ENCODE results near the gene SLC13A5. TPM values are rescaled to one million over a fixed set of nuclear protein-coding genes. Genes with fewer than 3 reads are reported as not detected.

SLC13A5 gene
- total RNA-seq, 2 donors from 2014 or later: 0.21 TPM; not detected in 1

DNA sequence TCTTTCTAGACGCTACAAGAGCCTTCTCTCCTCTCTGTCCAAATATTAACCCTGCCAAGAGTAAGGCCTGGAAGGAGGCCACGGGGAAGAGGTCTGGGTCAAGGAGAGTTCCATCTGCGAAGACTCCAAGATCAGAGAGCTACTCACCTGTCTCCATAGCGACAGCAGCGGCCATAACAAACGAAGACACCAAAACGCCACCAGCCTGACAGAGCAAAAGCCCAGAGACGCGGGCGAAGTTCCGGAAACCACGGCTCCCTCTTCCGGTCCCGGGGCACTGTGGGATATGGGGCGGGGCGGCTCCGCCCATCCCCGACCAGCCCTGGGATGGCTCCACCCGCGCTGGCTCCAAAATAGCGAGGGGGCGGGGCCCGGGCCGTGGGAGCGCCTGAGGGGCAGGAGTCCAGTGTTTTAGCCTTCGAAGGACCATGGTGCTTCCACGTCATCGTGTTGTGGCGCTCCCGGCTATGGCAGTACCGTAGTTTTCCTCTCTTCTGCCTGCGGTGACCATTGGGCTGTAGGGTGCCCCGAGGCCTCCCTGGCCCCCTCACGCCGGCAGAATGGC is 61.7 kb downstream of the SLC13A5 start, which contains the start of the genes C17orf100 and MED31:
Gene C17orf100, plus strand, starts transcription at position 409 of the 565 bp plus-strand sequence. Its CDS starts 152 bp downstream, at position 561.
Gene MED31, minus strand, starts transcription at position 252 of the 565 bp plus-strand sequence. Its CDS starts 77 bp downstream, at position 175.
- intact Hi-C loops (cut with DNase I): no loop called here
- DNase-seq: peak; percentile 96
- peak; percentile 98 to 99 for ATAC-seq

GRCh38 chr17:6648181-6648580 is 65.0 kb downstream of the SLC13A5 start:
- intact Hi-C loops (cut with DNase I): no loop called here
- DNase-seq (no peak), ATAC-seq (no peak)

GRCh38 chr17:6643451-6644125 is 69.6 kb downstream of the SLC13A5 start:
- ATAC-seq: no peak
- intact Hi-C loops (cut with DNase I): no loop called here
- no peak for DNase-seq

DNA sequence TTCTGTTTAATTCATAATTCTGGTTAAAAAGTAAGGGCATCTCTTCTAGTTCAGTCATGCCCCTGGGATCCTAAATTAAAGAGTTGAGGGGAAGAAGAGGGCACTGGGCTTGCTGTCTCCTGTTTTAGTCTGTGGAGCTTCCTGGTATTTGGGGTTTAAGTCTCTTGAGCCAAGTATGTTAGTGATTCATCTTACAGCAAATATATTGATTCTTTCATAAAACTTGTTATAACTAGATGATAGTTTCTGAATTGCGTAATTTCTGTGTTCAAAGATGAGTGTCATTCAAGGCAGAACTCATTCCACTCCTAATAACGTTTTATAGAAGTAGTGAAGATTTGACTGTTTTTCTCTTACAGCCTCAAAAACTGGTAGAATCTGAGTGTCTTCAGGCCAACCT is 70.6 kb downstream of the SLC13A5 start:
- DNase-seq: no peak
- intact Hi-C loops (cut with DNase I): no loop called here
- no peak for ATAC-seq

- no peak for DNase-seq
- intact Hi-C loops (cut with DNase I): no loop called here
- ATAC-seq: peak in 1 of 2 donors; percentile 5
Measured at GRCh38 chr17:6641247-6641863, 71.8 kb downstream of the SLC13A5 start.

DNA sequence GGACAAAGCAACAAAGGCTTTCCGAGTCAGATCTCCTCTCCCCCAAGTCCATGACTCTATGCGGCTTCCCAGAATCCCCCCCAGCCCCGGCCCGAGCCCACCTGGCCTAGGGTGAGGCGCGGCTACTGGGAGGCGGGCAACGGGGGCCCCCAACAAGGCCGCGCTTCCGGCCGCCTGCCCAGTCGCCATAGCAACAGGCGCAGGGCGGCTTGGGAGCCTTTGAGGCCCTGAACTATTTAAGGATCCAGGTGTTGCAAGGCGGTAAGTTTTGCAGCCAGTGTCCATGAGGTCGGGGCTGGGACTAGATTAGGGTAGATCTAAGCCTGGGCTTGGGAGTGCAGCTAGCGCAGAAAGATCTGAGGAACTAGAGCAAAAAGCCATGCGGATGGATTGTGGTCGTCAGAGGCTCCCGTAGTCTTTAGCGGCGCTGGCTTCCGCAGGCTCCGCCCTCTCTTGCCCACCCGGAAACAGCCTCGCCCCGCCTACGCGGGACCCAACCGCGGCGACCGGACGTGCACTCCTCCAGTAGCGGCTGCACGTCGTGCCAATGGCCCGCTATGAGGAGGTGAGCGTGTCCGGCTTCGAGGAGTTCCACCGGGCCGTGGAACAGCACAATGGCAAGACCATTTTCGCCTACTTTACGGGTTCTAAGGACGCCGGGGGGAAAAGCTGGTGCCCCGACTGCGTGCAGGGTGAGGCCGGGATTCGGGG is 72.5 kb downstream of the SLC13A5 start, which contains the start of the genes KIAA0753 and TXNDC17:
Gene KIAA0753, minus strand, starts transcription at position 176 of the 711 bp plus-strand sequence. CDS start 5,608 bp downstream, outside the sequence.
Gene TXNDC17, plus strand, starts transcription at position 525 of the 711 bp plus-strand sequence. Its CDS starts 23 bp downstream, at position 548.
- DNase-seq: peak; percentile 95
- ATAC-seq: peak; percentile 97 to 98
- intact Hi-C loops (cut with DNase I): no loop called here

- DNase-seq: peak; percentile 50
- ATAC-seq: peak; percentile 51 to 64
- intact Hi-C loops (cut with DNase I): no loop called here
Measured at GRCh38 chr17:6639586-6640535, 73.3 kb downstream of the SLC13A5 start.

- no peak for ATAC-seq
- no peak for DNase-seq
- intact Hi-C loops (cut with DNase I): no loop called here
Measured at GRCh38 chr17:6639014-6639585, 74.1 kb downstream of the SLC13A5 start.

DNA sequence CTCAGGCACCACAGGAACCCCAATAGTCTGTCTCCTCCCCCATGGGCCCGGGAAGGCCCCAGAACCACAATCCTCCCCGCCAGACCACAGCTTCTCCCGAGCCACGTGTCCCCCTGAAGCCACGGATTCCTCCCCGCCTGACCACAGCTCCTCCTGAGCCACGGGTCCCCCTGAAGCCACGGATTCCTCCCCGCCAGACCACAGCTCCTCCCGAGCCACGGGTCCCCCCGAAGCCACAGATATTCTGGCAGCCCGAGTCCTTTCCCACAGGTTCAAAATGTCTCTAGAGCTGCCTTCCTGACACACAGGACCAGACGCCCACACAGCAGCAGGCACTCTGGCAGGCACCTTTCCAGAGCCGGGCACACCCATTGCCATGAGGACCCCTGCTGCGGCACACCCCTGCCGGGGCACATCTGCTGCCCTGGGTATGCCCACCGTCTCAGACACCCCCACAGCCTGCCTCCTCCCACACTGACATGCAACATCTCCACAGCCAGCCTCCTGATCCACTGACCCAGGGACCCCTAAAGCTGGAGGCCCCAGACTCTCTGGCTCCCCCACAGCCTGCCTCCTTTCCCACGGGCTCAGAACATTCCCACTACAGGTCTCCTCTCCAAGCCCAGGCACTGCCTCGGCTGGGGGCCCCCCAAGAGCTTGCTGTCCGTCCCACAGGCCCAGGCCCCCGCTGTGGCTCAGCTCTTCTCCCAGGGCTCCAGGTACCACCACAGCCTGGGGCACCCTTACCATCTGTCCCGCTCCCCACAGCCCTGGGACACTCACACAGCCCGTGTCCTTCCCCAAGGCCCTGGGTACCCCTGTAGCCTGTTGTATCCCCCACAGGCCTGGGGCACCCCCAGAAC is 74.9 kb downstream of the SLC13A5 start:
- ATAC-seq: no peak
- no peak for DNase-seq
- intact Hi-C loops (cut with DNase I): no loop called here

DNA sequence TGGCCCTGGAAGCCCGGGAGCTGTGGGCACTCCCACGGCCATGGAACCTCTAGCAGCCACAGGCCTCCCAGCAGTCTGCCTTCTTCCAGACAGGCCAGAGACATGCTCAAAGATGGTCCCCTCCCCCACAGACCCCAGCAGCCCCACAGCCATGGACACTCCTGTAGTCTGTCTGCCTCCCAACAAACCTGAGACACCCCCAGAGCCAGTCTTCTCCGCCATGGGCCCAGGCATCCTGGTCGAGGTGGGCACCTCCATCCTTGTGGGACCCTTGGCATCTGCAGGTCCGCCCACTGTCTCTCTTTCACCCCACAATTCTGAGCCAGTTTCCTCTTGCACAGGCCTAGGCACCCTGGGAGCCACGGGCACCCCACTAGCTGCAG is 75.7 kb downstream of the SLC13A5 start:
- DNase-seq: no peak
- no peak for ATAC-seq

GRCh38 chr17:6636616-6637457 is 76.3 kb downstream of the SLC13A5 start:
- ATAC-seq: no peak
- no peak for DNase-seq
- intact Hi-C loops (cut with DNase I): no loop called here

More for the DNA sequence above, 75.7 kb downstream of the SLC13A5 start:
- intact Hi-C loops (cut with DNase I): no loop called here

DNA sequence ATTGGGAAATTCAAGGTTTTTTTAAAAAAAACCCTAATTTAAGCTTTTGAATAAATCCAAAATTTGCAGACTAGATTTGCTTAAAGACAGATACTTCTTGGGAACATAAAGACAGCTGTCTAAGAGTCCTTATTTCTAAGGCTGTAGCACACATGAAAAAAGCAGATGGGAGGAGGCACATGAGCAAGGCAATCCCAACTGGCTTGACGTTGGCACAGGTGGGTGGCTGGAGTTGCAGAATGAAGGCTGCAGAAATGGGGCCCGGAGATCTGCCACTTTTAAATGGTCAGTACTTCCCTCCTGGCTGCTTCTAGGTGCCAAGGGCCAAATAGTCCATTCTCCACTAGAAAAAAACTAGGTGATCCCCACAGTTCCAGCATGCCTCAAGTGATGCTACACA is 77.1 kb downstream of the SLC13A5 start:
- intact Hi-C loops (cut with DNase I): no loop called here
- DNase-seq (no peak), ATAC-seq (no peak)

Measured in left cardiac atrium (tissue), 4 donors.